Heart left ventricle (tissue), 16 donors: ENCODE measurements around the gene CELF6. TPM values are rescaled to one million over a fixed set of nuclear protein-coding genes. Genes with fewer than 3 reads are reported as not detected.
A peak's percentile ranks its signal among the peaks of the same experiment; 100 is the strongest.

ENCODE experiments used
- ATAC-seq, 4 donors: fragments of 200-7000 bp; cut with Tn5 transposase; one replicate each; pipeline ENCODE4 v1.9.1; 2020 to 2022; ENCODE audit warnings: moderate library complexity in 4 of 4, mild to moderate bottlenecking in 3 of 4, moderate number of reproducible peaks in 1 of 4
- DNase-seq, 5 donors: peaks; one replicate each; pipeline ENCODE4 v3.0.0-alpha.2; 2020
- H3K27ac ChIP-seq, 12 donors: fragments of 200-600 bp; sonication (generic) in 4 of 12; one replicate each; pipeline versions ENCODE4 v1.5.0 to v1.8.0; 2016 to 2022; ENCODE audit warnings: mild to moderate bottlenecking in 2 of 12
- H3K27me3 ChIP-seq, 9 donors: fragments of 200-600 bp; sonication (generic) in 2 of 9; one replicate each; pipeline versions ENCODE4 v1.5.1 to v1.8.0; 2016 to 2022; ENCODE audit warnings: mild to moderate bottlenecking in 3 of 9
- H3K36me3 ChIP-seq, 9 donors: fragments of 200-600 bp; sonication (generic) in 2 of 9; one replicate each; pipeline versions ENCODE4 v1.5.0 to v1.8.0; 2018 to 2022; ENCODE audit warnings: mild to moderate bottlenecking in 2 of 9
- H3K4me1 ChIP-seq, 12 donors: fragments of 200-600 bp; sonication (generic) in 4 of 12; one replicate each; pipeline versions ENCODE4 v1.5.0 to v1.8.0; 2016 to 2022; ENCODE audit warnings: mild to moderate bottlenecking in 3 of 12
- H3K4me3 ChIP-seq, 12 donors: fragments of 200-600 bp; sonication (generic) in 4 of 12; one replicate each; pipeline versions ENCODE4 v1.5.0 to v1.8.0; 2017 to 2022; ENCODE audit warnings: mild to moderate bottlenecking in 9 of 12, moderate library complexity in 4 of 12
- H3K9me3 ChIP-seq, 12 donors: fragments of 200-600 bp; sonication (generic) in 4 of 12; one replicate each; pipeline versions ENCODE4 v1.5.0 to v1.8.0; 2016 to 2022; ENCODE audit warnings: mild to moderate bottlenecking in 1 of 12
- CTCF ChIP-seq, 12 donors: fragments of 200-600 bp; sonication (generic) in 4 of 12; IDR thresholded peaks; one replicate each; pipeline versions ENCODE4 v1.5.0 to v1.8.0; 2018 to 2022; ENCODE audit warnings: antibody characterized with exemption in 12 of 12, mild to moderate bottlenecking in 5 of 12
- POLR2A ChIP-seq, 2 donors: fragments of 450-650 bp; IDR thresholded peaks; one replicate each; pipeline ENCODE4 v1.6.1; 2017; ENCODE audit warnings: antibody characterized with exemption in 2 of 2, mild to moderate bottlenecking in 2 of 2, moderate library complexity in 2 of 2
- WGBS, 4 donors: extraction: QIAGEN DNeasy Blood & Tissue Kit in 2 of 4; methylation state at CpG; one replicate each; pipeline versions ENCODE4 v1.1.5 to v1.1.7; 2013 to 2018; 5-methylcytosine and 5-hydroxymethylcytosine counted together
- intact Hi-C, 10 donors: fragments of 100-400 bp; cut with DNase I; formaldehyde crosslinking; loops; one replicate each; pipeline versions ENCODE4 v1.11.1 to v1.14.2; 2022
- polyA plus RNA-seq, 2 donors: library from polyadenylated mRNA; stranded (reverse); fragments of 200-250 nt; gene quantifications; one replicate each; pipeline ENCODE4 v1.2.3, GENCODE V29; 2013
- total RNA-seq, 9 donors: library from RNA; depleted of rRNA in 2 of 9; stranded (reverse); fragments of >200 nt in 2 of 9; fragmentation: NEBNext Ultra II Directional in 3 of 9; extraction: Animal tissue kit (Norgen Biotek cat#: 25700) in 3 of 9; gene quantifications; one replicate each; pipeline versions ENCODE4 v1.1.0 to v1.2.4, GENCODE V29; 2016 to 2023
- donor health status: ischemic (EF 13 %, LVEDD 7.1; RV severe dilation, severe dysfunction).
- donor health status: healthy with polysubstance abuse.
- donor health status: DM: no; HTN: yes; CAD: no.
- donor health status: DM: no; HTN: no; CAD: no.
- donor health status: ischemic (EF 25% LVEDD 6.9; RV normal size, moderate dysfunction).
- donor health status: ischemic (EF 25% LVEDD 5.7; RV mildly dilated, moderate dysfunction).
- donor health status: healthy.
- donor health status: DM: yes; HTN: yes; CAD: no.
- donor health status: ischemic (EF 35%, LVEDD 5.7; RV mildly dilated, moderate dysfunction).
- donor health status: nonischemic (EF 11% LVEDD 7.7; RV severe dilation, severe dysfunction).
- donor health status: DM: yes; HTN: yes; CAD: no.
- donor health status: PGD.
- donor health status: ischemic (EF 29% LVEDD 5.4; RV normal size, mild dysfunction).
- donor health status: nonischemic (EF 23%, LVEDD 6.1; RV moderate dilation, normal function).

Gene CELF6
- total and polyA plus RNA-seq, 11 donors = 0.31 to 1.4 (median 0.87) TPM

- intact Hi-C loops = loop anchor here in 1 of 10 donors (5.0 kb wide), 1 partner anchor 34 kb away; no protein-coding TSS in a partner anchor
- WGBS, 4 donors = 86 to 94% (median 90%) methylated on average over 2 of the region's 2 CpGs
Observed at GRCh38 chr15:72236381-72237003, 83.5 kb downstream of the CELF6 start.

GRCh38 chr15:72235298-72235697 lies 84.7 kb downstream of the CELF6 start:
- TF ChIP-seq POLR2A (IDR thresholded peaks at IDR 0.05) (no peak), CTCF (IDR thresholded peaks at IDR 0.05) (no peak)
- H3K4me1 ChIP-seq = peaks cover 0 to 38% (median 11%) of the 10 kb centered on the region in 12 donors
- peaks cover 0 to 24% (median 7%) of the 10 kb centered on the region in 9 donors for H3K36me3 ChIP-seq
- intact Hi-C loops = loop anchor here in 1 of 10 donors (5.0 kb wide), 1 partner anchor 33 kb away; no protein-coding TSS in a partner anchor
- no peak overlapping the region for H3K4me3 ChIP-seq
- DNase-seq = no peak
- H3K27me3 ChIP-seq = no peaks in the 10 kb centered on the region
- 89 to 100% (median 97%) methylated on average over 4 of the region's 4 CpGs for whole genome bisulfite sequencing, 4 donors
- H3K9me3 ChIP-seq = no peaks in the 10 kb centered on the region
- no peak overlapping the region for H3K27ac ChIP-seq
- ATAC-seq = no peak

More at GRCh38 chr15:72236381-72237003, 83.5 kb downstream of the CELF6 start:
- H3K4me3 ChIP-seq = peak overlapping the region in 1 of 12 donors; percentile 36
- TF ChIP-seq POLR2A (IDR thresholded peaks at IDR 0.05) = no peak
- peaks cover 0 to 35% (median 19%) of the 10 kb centered on the region in 9 donors for H3K36me3 ChIP-seq
- ATAC-seq (no peak), DNase-seq (no peak)
- peaks cover 0 to 38% (median 11%) of the 10 kb centered on the region in 12 donors for H3K4me1 ChIP-seq
- H3K9me3 ChIP-seq = no peaks in the 10 kb centered on the region
- H3K27ac ChIP-seq = peak overlapping the region in 2 of 12 donors; percentile 1 to 74
- no peaks in the 10 kb centered on the region for H3K27me3 ChIP-seq

Other genes starting within 250 kb of the CELF6 start
- gene MYO9A, start 202.0 kb downstream of the CELF6 start, total RNA-seq = 10 to 100 TPM; 23.9 to 33.9 (median 30.6) TPM
- 10 to 100 TPM in 1 of 2 donors, 1 to 10 TPM in 1; 3.2 to 10.9 TPM for gene MYO9A, start 202.0 kb downstream of the CELF6 start, polyA plus RNA-seq
- 1 to 10 TPM; 2.9 to 7.6 (median 5.3) TPM for gene SENP8, start 201.8 kb downstream of the CELF6 start, total RNA-seq
- 1 to 10 TPM; 2.1 to 3.1 TPM for gene SENP8, start 201.8 kb downstream of the CELF6 start, polyA plus RNA-seq
- under 1 TPM in 1 of 9 donors, not detected in 8; 0.45 TPM for gene GRAMD2A, start 122.4 kb downstream of the CELF6 start, total RNA-seq
- gene GRAMD2A, start 122.4 kb downstream of the CELF6 start, polyA plus RNA-seq = under 1 TPM in 1 of 2 donors, not detected in 1; 0.03 TPM
- 1,000 to 10,000 TPM in 4 of 9 donors, 100 to 1,000 TPM in 5; 648 to 1,279 (median 923) TPM for gene PKM, start 89.0 kb downstream of the CELF6 start, total RNA-seq
- gene PKM, start 89.0 kb downstream of the CELF6 start, polyA plus RNA-seq = 100 to 1,000 TPM; 602 to 887 TPM
- 10 to 100 TPM; 25.6 to 50.3 (median 34.5) TPM for gene PARP6, start 47.6 kb downstream of the CELF6 start, total RNA-seq
- 10 to 100 TPM; 28.3 to 52.5 TPM for gene PARP6, start 47.6 kb downstream of the CELF6 start, polyA plus RNA-seq
- 100 to 1,000 TPM in 3 of 9 donors, 10 to 100 TPM in 6; 40.8 to 181 (median 74.4) TPM for gene HEXA, start 55.9 kb upstream of the CELF6 start, total RNA-seq
- gene HEXA, start 55.9 kb upstream of the CELF6 start, polyA plus RNA-seq = 10 to 100 TPM; 46.6 to 50.2 TPM
- not detected for gene TMEM202, start 78.1 kb upstream of the CELF6 start, total RNA-seq
- gene TMEM202, start 78.1 kb upstream of the CELF6 start, polyA plus RNA-seq = not detected
- 100 to 1,000 TPM in 7 of 9 donors, 10 to 100 TPM in 2; 50.2 to 217 (median 167) TPM for gene ARIH1, start 154.2 kb upstream of the CELF6 start, total RNA-seq
- gene ARIH1, start 154.2 kb upstream of the CELF6 start, polyA plus RNA-seq = 10 to 100 TPM; 25.3 to 34.9 TPM